Large intestine (tissue), 3 donors: ENCODE measurements around the gene ABCB10. TPM values are rescaled to one million over a fixed set of nuclear protein-coding genes. Genes with fewer than 3 reads are reported as not detected.
"Not testable (repeated sequence)": the region's sequence is repeated elsewhere in the genome, so short reads cannot be mapped to it uniquely, and the experiment has no call there.

ENCODE experiments used
- DNase-seq, 2 donors: peaks; one replicate each; pipeline versions ENCODE4 v3.0.0 to v3.0.0-alpha.2; 2013
- H3K27ac ChIP-seq: one replicate; pipeline ENCODE4 v1.5.1; 2013; ENCODE audit warnings: low read length
- H3K27me3 ChIP-seq: 2 replicates; pipeline ENCODE4 v1.6.1; 2013; ENCODE audit warnings: low read length; ENCODE audit not compliant: control insufficient read depth, insufficient read depth
- H3K36me3 ChIP-seq: 2 replicates; pipeline ENCODE4 v1.6.1; 2013; ENCODE audit warnings: low read length; ENCODE audit not compliant: control insufficient read depth, insufficient read depth
- H3K4me1 ChIP-seq: one replicate; pipeline ENCODE4 v1.6.1; 2013; ENCODE audit warnings: low read length; ENCODE audit not compliant: control insufficient read depth, insufficient read depth
- H3K4me3 ChIP-seq: one replicate; pipeline ENCODE4 v1.5.1; 2013; ENCODE audit warnings: low read length
- H3K9me3 ChIP-seq: one replicate; pipeline ENCODE4 v1.6.1; 2013; ENCODE audit warnings: mild to moderate bottlenecking, low read depth, low read length, moderate library complexity; ENCODE audit not compliant: control insufficient read depth
- WGBS: methylation state at CpG from one replicate; pipeline ENCODE4 v1.1.5; 2013; ENCODE audit warnings: low lambda C conversion rate; ENCODE audit not compliant: insufficient coverage; 5-methylcytosine and 5-hydroxymethylcytosine counted together
- polyA plus RNA-seq: library from polyadenylated mRNA; unstranded; fragments of 120-200 nt; gene quantifications from one replicate; pipeline ENCODE4 v1.2.1, GENCODE V29; 2013

ABCB10 gene
- polyA plus RNA-seq, 1 donor = 33.3 TPM

GRCh38 chr1:229559336-229559801, 862 bp upstream of the ABCB10 start:
- H3K9me3 ChIP-seq, H3K27me3 ChIP-seq, H3K4me1 ChIP-seq, DNase-seq, H3K36me3 ChIP-seq: not testable (repeated sequence)
- no CpG with 5 or more reads among the region's 20 CpGs for WGBS
- Histone ChIP-seq H3K4me3 (peak overlapping the region; percentile 58), H3K27ac (peak overlapping the region; percentile 67)

- peak overlapping the region; percentile 80 for H3K27ac ChIP-seq
- H3K27me3 ChIP-seq = no peaks in the 10 kb centered on the region
- peak in 1 of 2 donors; percentile 72 for DNase-seq
- peaks cover 9% of the 10 kb centered on the region for H3K36me3 ChIP-seq
- no CpG with 5 or more reads among the region's 59 CpGs for WGBS
- H3K9me3 ChIP-seq = no peaks in the 10 kb centered on the region
- peak overlapping the region; percentile 76 for H3K4me3 ChIP-seq
- peaks cover 5% of the 10 kb centered on the region for H3K4me1 ChIP-seq
Measured at GRCh38 chr1:229557913-229558414, 543 bp downstream of the ABCB10 start.

DNA sequence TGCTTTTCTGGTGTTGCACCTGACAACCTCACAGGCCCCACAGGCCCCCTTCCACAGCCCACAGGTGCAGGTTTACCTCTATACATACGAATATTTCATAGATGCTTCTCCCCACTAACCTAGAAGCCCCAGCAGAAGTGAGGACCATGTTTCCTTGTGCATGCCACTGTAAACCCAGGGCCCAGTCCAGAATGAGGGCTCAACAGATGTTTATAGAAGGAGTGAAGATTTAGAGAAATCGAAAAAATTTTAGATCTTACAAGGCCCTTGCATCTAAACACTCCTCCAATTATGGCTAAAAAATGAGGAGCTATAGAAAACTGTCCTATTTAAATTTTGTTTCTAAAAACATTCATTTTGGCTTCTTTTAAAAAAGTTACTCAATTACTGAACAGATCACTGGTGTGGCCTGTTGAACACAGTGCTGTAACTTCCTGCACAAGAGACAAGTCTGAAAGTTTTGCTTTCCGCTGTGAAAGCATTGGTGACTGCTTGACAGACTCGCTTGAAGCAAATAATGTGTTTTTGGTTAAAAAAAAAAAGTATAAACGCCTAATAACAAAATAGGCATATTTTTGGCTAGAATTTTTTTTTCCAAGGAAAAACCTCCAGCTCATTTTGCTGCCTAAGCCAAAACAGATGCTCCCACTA, 1.2 kb downstream of the ABCB10 start:
- Histone ChIP-seq H3K4me3 (peak overlapping the region; percentile 76), H3K27me3 (no peaks in the 10 kb centered on the region), H3K9me3 (no peaks in the 10 kb centered on the region), H3K4me1 (peaks cover 5% of the 10 kb centered on the region), H3K36me3 (peaks cover 9% of the 10 kb centered on the region), H3K27ac (peak overlapping the region; percentile 80)
- 71% methylated on average over 1 of the region's 5 CpGs for WGBS
- no peak for DNase-seq

GRCh38 chr1:229554886-229555621, 3.5 kb downstream of the ABCB10 start:
- Histone ChIP-seq H3K4me1 (peaks cover 5% of the 10 kb centered on the region), H3K9me3 (no peaks in the 10 kb centered on the region), H3K27me3 (no peaks in the 10 kb centered on the region), H3K27ac (no peak overlapping the region), H3K4me3 (no peak overlapping the region), H3K36me3 (peaks cover 9% of the 10 kb centered on the region)
- no peak for DNase-seq
- WGBS = no CpG with 5 or more reads among the region's 10 CpGs

DNA sequence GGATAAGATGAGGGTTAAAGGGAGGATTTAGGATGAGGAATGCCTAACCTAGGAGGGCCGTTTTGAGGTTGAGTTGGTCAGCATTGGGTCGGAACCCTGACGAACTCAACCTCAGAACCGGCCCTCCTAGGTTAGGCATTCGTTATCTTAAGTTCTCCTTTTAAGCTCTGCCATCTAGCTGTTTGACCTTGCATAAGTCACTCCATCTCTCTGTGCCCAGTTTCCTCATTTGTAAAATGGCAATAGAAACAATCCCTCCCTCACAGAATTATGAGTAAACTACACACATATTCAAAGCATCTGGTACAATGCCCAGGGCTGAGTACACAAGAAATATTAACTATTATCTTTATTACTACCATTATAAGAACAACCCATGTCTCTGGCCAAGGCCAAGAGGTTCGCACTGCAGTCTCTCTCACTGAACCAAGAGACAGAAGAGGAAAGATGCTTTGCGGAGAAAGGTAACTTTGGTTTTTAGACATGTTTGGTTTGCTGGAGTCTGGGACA, 4.8 kb downstream of the ABCB10 start:
- H3K36me3 ChIP-seq = peaks cover 11% of the 10 kb centered on the region
- H3K27me3 ChIP-seq = no peaks in the 10 kb centered on the region
- 100% methylated on average over 2 of the region's 7 CpGs for WGBS
- H3K4me3 ChIP-seq = no peak overlapping the region
- H3K27ac ChIP-seq = no peak overlapping the region
- H3K9me3 ChIP-seq = no peaks in the 10 kb centered on the region
- no peak for DNase-seq
- peaks cover 3% of the 10 kb centered on the region for H3K4me1 ChIP-seq

- WGBS = 50% methylated on average over 2 of the region's 5 CpGs
- Histone ChIP-seq H3K36me3 (peaks cover 11% of the 10 kb centered on the region), H3K4me3 (no peak overlapping the region), H3K4me1 (peaks cover 3% of the 10 kb centered on the region), H3K27me3 (no peaks in the 10 kb centered on the region), H3K9me3 (no peaks in the 10 kb centered on the region), H3K27ac (no peak overlapping the region)
- no peak for DNase-seq
Measured at GRCh38 chr1:229552732-229553131, 5.8 kb downstream of the ABCB10 start.

DNA sequence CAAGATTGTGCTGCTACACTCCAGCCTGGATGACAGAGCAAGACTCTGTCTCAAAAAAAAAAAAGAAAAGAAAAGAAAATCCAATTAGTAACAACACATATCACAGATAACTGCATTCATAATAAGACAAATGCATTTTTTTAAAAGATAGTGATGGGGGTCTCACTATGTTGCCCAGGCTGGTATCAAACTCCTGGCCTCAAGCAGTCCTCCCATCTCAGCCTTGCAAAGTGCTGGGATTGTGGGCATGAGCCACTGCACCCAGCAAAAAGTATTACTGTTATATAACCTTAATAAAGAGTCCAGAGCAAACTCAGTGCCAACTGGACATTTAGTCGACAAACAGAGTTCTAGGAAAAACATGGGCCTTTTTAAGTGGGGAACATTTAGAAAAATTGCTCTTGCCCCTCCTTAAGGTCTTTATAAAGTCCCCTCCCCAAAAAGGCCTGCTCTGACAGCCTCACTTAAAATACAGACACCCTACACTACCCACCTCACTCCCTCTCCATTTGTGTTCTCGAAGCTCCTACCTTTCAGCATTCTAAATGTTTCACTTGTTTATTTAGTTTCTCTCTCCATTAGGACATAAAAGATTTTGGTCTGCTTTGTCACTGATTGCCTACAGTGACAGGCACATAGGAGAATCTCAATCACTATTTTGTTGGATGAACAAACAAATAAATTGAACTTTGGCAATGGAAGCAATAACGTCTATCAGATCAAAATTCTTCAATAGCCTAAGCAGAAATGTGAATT, 7.5 kb downstream of the ABCB10 start:
- no peak overlapping the region for H3K27ac ChIP-seq
- no peaks in the 10 kb centered on the region for H3K9me3 ChIP-seq
- no peak for DNase-seq
- H3K4me3 ChIP-seq = no peak overlapping the region
- no peaks in the 10 kb centered on the region for H3K27me3 ChIP-seq
- 100% methylated on average over 1 of the region's 3 CpGs for WGBS
- peaks cover 25% of the 10 kb centered on the region for H3K36me3 ChIP-seq
- H3K4me1 ChIP-seq = no peaks in the 10 kb centered on the region

GRCh38 chr1:229547542-229547941, 11.0 kb downstream of the ABCB10 start:
- DNase-seq = no peak
- H3K36me3 ChIP-seq = peaks cover 40% of the 10 kb centered on the region

DNA sequence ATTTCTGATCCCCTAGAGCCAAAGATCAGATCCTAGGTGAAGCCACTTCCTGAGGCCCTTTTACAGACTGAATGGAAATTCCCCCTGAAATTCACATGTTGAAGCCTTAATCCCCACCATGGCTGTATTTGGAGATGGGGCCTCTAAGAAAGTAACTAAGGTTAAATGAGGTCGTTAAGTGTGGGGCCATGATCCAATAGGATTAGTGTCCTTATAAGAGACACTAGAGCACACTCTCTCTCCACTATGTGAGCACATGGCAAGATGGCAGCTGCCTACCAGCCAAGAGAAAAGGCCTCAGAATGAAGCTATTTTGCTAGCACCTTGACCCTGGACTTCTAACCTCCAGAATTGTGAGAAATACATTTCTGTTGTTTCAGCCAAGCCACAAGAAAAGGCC, 13.9 kb downstream of the ABCB10 start:
- Histone ChIP-seq H3K9me3 (no peaks in the 10 kb centered on the region), H3K27ac (no peak overlapping the region), H3K36me3 (peaks cover 50% of the 10 kb centered on the region), H3K4me3 (no peak overlapping the region), H3K4me1 (peaks cover 5% of the 10 kb centered on the region), H3K27me3 (no peaks in the 10 kb centered on the region)
- no peak for DNase-seq
- no CpG with 5 or more reads among the region's 1 CpG for WGBS

More at GRCh38 chr1:229547542-229547941, 11.0 kb downstream of the ABCB10 start:
- H3K9me3 ChIP-seq = no peaks in the 10 kb centered on the region
- H3K4me3 ChIP-seq = no peak overlapping the region
- WGBS = 86% methylated on average over 1 of the region's 7 CpGs
- H3K27ac ChIP-seq = no peak overlapping the region
- no peaks in the 10 kb centered on the region for H3K27me3 ChIP-seq
- H3K4me1 ChIP-seq = no peaks in the 10 kb centered on the region
